Natural killer cell (primary cell): ENCODE results near the gene ACVR2A. TPM values are rescaled to one million over a fixed set of nuclear protein-coding genes. Genes with fewer than 3 reads are reported as not detected.

Experiments
- ATAC-seq, 3 donors: fragments of 150-1000 bp in 2 of 3; fragments of 200-7000 bp in 1 of 3; cut with Tn5 transposase; 1 replicate in 1 of 3; 2 replicates in 2 of 3; pipeline ENCODE4 v1.10.0; 2021; ENCODE audit warnings: mild to moderate bottlenecking in 2 of 3, moderate library complexity in 2 of 3
- DNase-seq, 2 donors: peaks; one replicate each; pipeline versions ENCODE4 v3.0.0 to v3.0.0-alpha.2; 2013 to 2021; ENCODE audit warnings: mixed read lengths in 1 of 2
- H3K27ac ChIP-seq: one replicate; pipeline ENCODE4 v1.5.1; 2013; ENCODE audit warnings: mild to moderate bottlenecking, low read length
- H3K27me3 ChIP-seq: one replicate; pipeline ENCODE4 v1.6.1; 2013; ENCODE audit warnings: low read length; ENCODE audit not compliant: control insufficient read depth, insufficient read depth
- H3K36me3 ChIP-seq: one replicate; pipeline ENCODE4 v1.6.1; 2013; ENCODE audit warnings: low read length; ENCODE audit not compliant: control insufficient read depth, insufficient read depth
- H3K4me1 ChIP-seq: one replicate; pipeline ENCODE4 v1.6.1; 2013; ENCODE audit warnings: low read length; ENCODE audit not compliant: control insufficient read depth, insufficient read depth
- H3K4me3 ChIP-seq: one replicate; pipeline ENCODE4 v1.5.1; 2013; ENCODE audit warnings: low read length
- H3K9me3 ChIP-seq: one replicate; pipeline ENCODE4 v1.6.1; 2013; ENCODE audit warnings: low read length; ENCODE audit not compliant: control insufficient read depth, insufficient read depth
- H3K27ac Mint-ChIP-seq, 2 donors: one replicate each; pipeline ENCODE4 v1.8.0; 2022; ENCODE audit warnings: mild to moderate bottlenecking in 2 of 2, mixed read lengths in 2 of 2, moderate library complexity in 1 of 2
- H3K27me3 Mint-ChIP-seq, 2 donors: one replicate each; pipeline ENCODE4 v1.8.0; 2022; ENCODE audit warnings: low read depth in 2 of 2, mixed read lengths in 2 of 2
- H3K36me3 Mint-ChIP-seq: one replicate; pipeline ENCODE4 v1.8.0; 2022; ENCODE audit warnings: mixed read lengths
- H3K4me1 Mint-ChIP-seq, 2 donors: one replicate each; pipeline ENCODE4 v1.8.0; 2022; ENCODE audit warnings: mixed read lengths in 2 of 2
- H3K4me3 Mint-ChIP-seq: one replicate; pipeline ENCODE4 v1.8.0; 2022; ENCODE audit warnings: mild to moderate bottlenecking, moderate library complexity, mixed read lengths
- H3K9me3 Mint-ChIP-seq, 2 donors: one replicate each; pipeline ENCODE4 v1.8.0; 2022; ENCODE audit warnings: mixed read lengths in 2 of 2
- CTCF ChIP-seq: fragments of 200-600 bp; IDR thresholded peaks from one replicate; pipeline ENCODE4 v1.8.0; 2022; ENCODE audit warnings: antibody characterized with exemption
- WGBS: methylation state at CpG from one replicate; pipeline ENCODE4 v1.1.7; 2013; ENCODE audit warnings: missing lambda C conversion rate; ENCODE audit not compliant: insufficient coverage; 5-methylcytosine and 5-hydroxymethylcytosine counted together
- intact Hi-C: fragments of 100-400 bp; cut with micrococcal nuclease; formaldehyde crosslinking; loops from one replicate; pipeline ENCODE4 v1.14.2; 2022
- total RNA-seq, 4 donors: library from RNA; stranded (reverse); fragments of 120-200 nt in 1 of 4; gene quantifications; one replicate each; pipeline versions ENCODE4 v1.2.3 to v1.2.4, GENCODE V29; 2013 to 2022

ACVR2A gene
- total RNA-seq, 3 donors from 2014 or later (not counting 1 experiment from before 2014, with no cell fraction given), result 14.7 to 16.7 (median 16.2) TPM

GRCh38 chr2:147808520-147808919 lies 36.3 kb upstream of the ACVR2A start:
- Histone ChIP-seq H3K4me1 (no peaks in the 10 kb centered on the region), H3K9me3 (no peaks in the 10 kb centered on the region), H3K27me3 (no peaks in the 10 kb centered on the region), H3K36me3 (no peaks in the 10 kb centered on the region), H3K4me3 (no peak overlapping the region), H3K27ac (no peak overlapping the region)
- no peak for TF ChIP-seq CTCF
- peaks cover 0 to 6% of the 10 kb centered on the region in 2 donors for H3K27me3 Mint-ChIP-seq
- no peak overlapping the region for H3K27ac Mint-ChIP-seq
- ATAC-seq (no peak), DNase-seq (no peak)
- H3K36me3 Mint-ChIP-seq, result no peaks in the 10 kb centered on the region
- WGBS, result 70% methylated on average over 3 of the region's 4 CpGs
- no peak overlapping the region for H3K4me3 Mint-ChIP-seq
- H3K9me3 Mint-ChIP-seq, result no peaks in the 10 kb centered on the region
- H3K4me1 Mint-ChIP-seq, result no peaks in the 10 kb centered on the region
- intact Hi-C loops, result no loop called here

DNA sequence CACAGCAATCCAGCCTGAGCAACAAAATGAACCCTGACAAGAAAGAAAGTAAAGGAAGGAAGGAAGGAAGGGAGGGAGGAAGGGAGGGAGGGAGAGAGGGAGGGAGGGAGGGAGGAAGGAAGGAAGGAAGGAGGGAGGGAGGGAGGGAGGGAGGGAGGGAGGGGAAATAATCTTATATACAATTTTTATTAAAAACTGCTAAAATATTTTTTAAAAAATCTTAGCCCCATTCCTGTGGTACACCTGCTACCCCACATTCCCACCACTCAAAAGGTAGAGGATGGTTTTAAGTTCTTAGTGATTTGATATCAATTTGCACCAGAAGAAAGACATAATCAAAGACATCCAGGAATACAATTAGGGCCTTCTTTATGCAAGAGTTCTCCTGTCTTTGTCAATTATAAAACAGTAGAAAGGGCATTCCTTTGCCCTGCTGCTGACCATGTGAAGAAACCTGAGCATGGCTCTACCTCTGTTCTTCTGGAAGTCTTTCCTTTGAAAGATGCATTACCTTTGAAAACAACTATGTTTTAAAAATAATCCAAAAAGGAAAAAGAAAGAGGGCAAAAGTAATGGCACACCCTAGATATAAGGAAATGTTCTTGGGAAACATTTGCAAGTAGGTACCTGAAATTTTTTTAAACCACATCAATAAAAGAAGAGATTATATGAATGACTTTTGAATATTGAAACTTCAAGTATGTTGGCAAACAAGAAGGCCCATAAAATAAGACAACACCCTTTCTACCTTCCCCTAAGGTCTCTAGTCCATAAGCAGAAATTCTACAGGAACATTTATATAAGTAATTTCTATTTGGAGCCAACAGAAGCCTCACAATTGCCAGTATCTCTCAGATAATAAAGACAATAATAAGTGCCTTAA lies 33.7 kb upstream of the ACVR2A start:
- ATAC-seq (no peak), DNase-seq (no peak)
- H3K4me1 ChIP-seq, result no peaks in the 10 kb centered on the region
- H3K27me3 ChIP-seq, result no peaks in the 10 kb centered on the region
- Mint-ChIP-seq H3K4me3 (no peak overlapping the region), H3K27me3 (peaks cover 6 to 15% of the 10 kb centered on the region in 2 donors), H3K36me3 (no peaks in the 10 kb centered on the region), H3K27ac (no peak overlapping the region), H3K9me3 (no peaks in the 10 kb centered on the region), H3K4me1 (no peaks in the 10 kb centered on the region)
- TF ChIP-seq CTCF, result no peak
- intact Hi-C loops, result no loop called here
- no peaks in the 10 kb centered on the region for H3K9me3 ChIP-seq
- no peak overlapping the region for H3K27ac ChIP-seq
- H3K4me3 ChIP-seq, result no peak overlapping the region
- no peaks in the 10 kb centered on the region for H3K36me3 ChIP-seq

GRCh38 chr2:147818741-147819140 lies 26.1 kb upstream of the ACVR2A start:
- intact Hi-C loops, result no loop called here
- Mint-ChIP-seq H3K27me3 (peaks cover 21 to 78% of the 10 kb centered on the region in 2 donors), H3K4me3 (no peak overlapping the region), H3K4me1 (no peaks in the 10 kb centered on the region), H3K9me3 (peaks cover 5 to 11% of the 10 kb centered on the region in 2 donors), H3K27ac (no peak overlapping the region), H3K36me3 (peaks cover 15% of the 10 kb centered on the region)
- H3K4me3 ChIP-seq, result no peak overlapping the region
- no peaks in the 10 kb centered on the region for H3K36me3 ChIP-seq
- DNase-seq (no peak), ATAC-seq (no peak)
- WGBS, result 65% methylated on average over 1 of the region's 1 CpG
- H3K27ac ChIP-seq, result no peak overlapping the region
- H3K9me3 ChIP-seq, result no peaks in the 10 kb centered on the region
- TF ChIP-seq CTCF, result no peak
- peaks cover 7% of the 10 kb centered on the region for H3K27me3 ChIP-seq
- no peaks in the 10 kb centered on the region for H3K4me1 ChIP-seq
